AG04450 (cell line): ENCODE measurements around the gene ATF6. TPM values are rescaled to one million over a fixed set of nuclear protein-coding genes. Genes with fewer than 3 reads are reported as not detected.

ENCODE experiments used
- CTCF ChIA-PET: fragments of 300-600, 350-600 bp; formaldehyde crosslinking; extraction: SDS; loops from one replicate; lab custom pipeline; 2022; ENCODE audit warnings: antibody characterized with exemption, inconsistent platforms; lab: Charles Lee
- POLR2A ChIA-PET: fragments of 350-600 bp; formaldehyde crosslinking; extraction: SDS; loops from one replicate; lab custom pipeline; 2021; ENCODE audit warnings: antibody characterized with exemption, inconsistent platforms; lab: Yijun Ruan, JAX
- DNase-seq: peaks from one replicate; pipeline ENCODE4 v3.0.0-alpha.2; 2011; ENCODE audit warnings: low read depth, low spot score
- H3K27ac ChIP-seq: one replicate; pipeline ENCODE4 v1.5.1; 2012; ENCODE audit warnings: low read depth, low read length, control low read depth
- H3K27me3 ChIP-seq: one replicate; pipeline ENCODE4 v1.6.0; 2012; ENCODE audit warnings: low read length; ENCODE audit not compliant: control insufficient read depth, insufficient read depth
- H3K4me3 ChIP-seq: 2 replicates; pipeline ENCODE4 v1.5.1; 2011; ENCODE audit warnings: mild to moderate bottlenecking, low read depth, low read length, control low read depth
- H3K9me3 ChIP-seq: 2 replicates; pipeline ENCODE4 v1.5.1; 2012; ENCODE audit warnings: low read length; ENCODE audit not compliant: control insufficient read depth, insufficient read depth
- CTCF ChIP-seq: IDR thresholded peaks from 2 replicates; pipeline ENCODE4 v1.5.1; 2011; ENCODE audit warnings: low read depth, low read length, control low read depth, inconsistent platforms
- polyA plus RNA-seq: library from polyadenylated mRNA; depleted of rRNA; stranded (reverse); fragments of >200 nt; gene quantifications from 2 replicates; pipeline ENCODE4 v1.2.3, GENCODE V29; 2011

Gene ATF6
- polyA plus RNA-seq, 1 experiment = 33.6 TPM

GRCh38 chr1:161955606-161956005 is 189.5 kb downstream of the ATF6 start:
- Histone ChIP-seq H3K4me3 (no peak overlapping the region), H3K27ac (no peak overlapping the region), H3K9me3 (no peaks in the 10 kb centered on the region), H3K27me3 (no peaks in the 10 kb centered on the region)
- POLR2A ChIA-PET = no interaction called here
- CTCF ChIA-PET = no interaction called here
- DNase-seq = no peak
- no peak for TF ChIP-seq CTCF

- TF ChIP-seq CTCF = no peak
- DNase-seq = peak; percentile 29
- POLR2A ChIA-PET = no interaction called here
- CTCF ChIA-PET = no interaction called here
- H3K27ac ChIP-seq = no peak overlapping the region
- no peak overlapping the region for H3K4me3 ChIP-seq
- no peaks in the 10 kb centered on the region for H3K9me3 ChIP-seq
- no peaks in the 10 kb centered on the region for H3K27me3 ChIP-seq
Observed at GRCh38 chr1:161956097-161956496, 190.0 kb downstream of the ATF6 start.

- Histone ChIP-seq H3K27me3 (no peaks in the 10 kb centered on the region), H3K27ac (no peak overlapping the region), H3K9me3 (no peaks in the 10 kb centered on the region), H3K4me3 (no peak overlapping the region)
- DNase-seq = no peak
- ChIA-PET CTCF (no interaction called here), POLR2A (no interaction called here)
- TF ChIP-seq CTCF = no peak
Observed at GRCh38 chr1:161956930-161957329, 190.8 kb downstream of the ATF6 start.

DNA sequence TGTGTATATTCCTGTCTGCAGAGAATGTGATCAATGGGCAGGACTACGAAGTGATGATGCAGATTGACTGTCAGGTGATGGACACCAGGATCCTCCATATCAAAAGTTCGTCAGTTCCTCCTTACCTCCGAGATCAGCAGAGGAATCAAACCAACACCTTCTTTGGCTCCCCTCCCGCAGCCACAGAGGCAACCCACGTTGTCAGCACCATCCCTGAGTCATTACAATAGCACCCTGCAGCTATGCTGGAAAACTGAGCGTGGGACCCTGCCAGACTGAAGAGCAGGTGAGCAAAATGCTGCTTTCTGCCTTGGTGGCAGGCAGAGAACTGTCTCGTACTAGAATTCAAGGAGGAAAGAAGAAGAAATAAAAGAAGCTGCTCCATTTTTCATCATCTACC is 192.3 kb downstream of the ATF6 start:
- no peak overlapping the region for H3K27ac ChIP-seq
- TF ChIP-seq CTCF = no peak
- H3K4me3 ChIP-seq = no peak overlapping the region
- H3K9me3 ChIP-seq = no peaks in the 10 kb centered on the region
- H3K27me3 ChIP-seq = no peaks in the 10 kb centered on the region
- POLR2A ChIA-PET = no interaction called here
- CTCF ChIA-PET = interaction anchor here (1.0 to 1.1 kb wide), 2 partner anchors 79 to 82 kb away, joined by 3 to 4 read pairs; no protein-coding TSS in a partner anchor
- no peak for DNase-seq

GRCh38 chr1:161962091-161962887 is 196.2 kb downstream of the ATF6 start:
- ChIA-PET POLR2A (no interaction called here), CTCF (interaction anchor here (1.0 to 1.2 kb wide), 2 partner anchors 75 to 170 kb away, joined by 3 to 5 read pairs; no protein-coding TSS in a partner anchor)
- Histone ChIP-seq H3K27me3 (no peaks in the 10 kb centered on the region), H3K9me3 (no peaks in the 10 kb centered on the region), H3K4me3 (peak overlapping the region; percentile 55), H3K27ac (peak overlapping the region; percentile 96)
- TF ChIP-seq CTCF = no peak
- peak; percentile 56 for DNase-seq
